Loucy (cell line): Measurements from ENCODE around the gene MICAL3.

Experiments used
- CTCF ChIP-seq: fragments of 200-600 bp; sonication (generic); conservative IDR thresholded peaks from 2 replicates; pipeline ENCODE4 v1.5.1; 2014; ENCODE audit warnings: mild to moderate bottlenecking, antibody characterized with exemption, low read length
- EZH2phosphoT487 ChIP-seq: fragments of 200-600 bp; IDR thresholded peaks from 2 replicates; pipeline ENCODE4 v1.6.1; 2018; ENCODE audit warnings: antibody characterized with exemption, mild to moderate bottlenecking, moderate library complexity, borderline replicate concordance

- no peak for TF ChIP-seq CTCF
- no peak for TF ChIP-seq EZH2phosphoT487
These were observed 73.6 kb downstream of the MICAL3 start for GRCh38 chr22:17950651-17951214.
